ENCODE data around the gene STRN3. TPM values are rescaled to one million over a fixed set of nuclear protein-coding genes. Genes with fewer than 3 reads are reported as not detected.

Gene STRN3
- total RNA-seq, 1 experiment from 2014 or later: 44.2 TPM

- H3K4me3 ChIP-seq (ENCODE audit: low read depth, low read length, poor library complexity, severe bottlenecking): no peak overlapping the region
- peaks cover 35% of the 10 kb centered on the region for H3K36me3 ChIP-seq (ENCODE audit: insufficient read depth, low read length, poor library complexity, severe bottlenecking)
- DNase-seq (ENCODE audit: low spot score): no peak
- H3K27me3 ChIP-seq (replicated peaks; ENCODE audit: insufficient read depth, low read depth, low read length, poor library complexity): no peaks in the 10 kb centered on the region
- H3K9me3 ChIP-seq (ENCODE audit: low read depth, low read length, poor library complexity, severe bottlenecking): no peaks in the 10 kb centered on the region
- ChIA-PET POLR2A (ENCODE audit: low non-redundant PET) (no interaction called here), CTCF (no interaction called here)
- no peaks in the 10 kb centered on the region for H3K4me1 ChIP-seq (ENCODE audit: insufficient read depth, low read length, poor library complexity, severe bottlenecking)
- H3K27ac ChIP-seq (ENCODE audit: low read depth, low read length, poor library complexity, severe bottlenecking): no peak overlapping the region
- TSS peak; percentile 11 for BruUV-seq (replicated peaks)
- TF ChIP-seq CTCF (conservative IDR thresholded peaks at IDR 0.05; ENCODE audit: low read depth, low read length) (no peak), EZH2 (IDR thresholded peaks at IDR 0.05; ENCODE audit: borderline replicate concordance, low read depth, low read length, poor library complexity, severe bottlenecking) (no peak)
- intact Hi-C loops (cut with micrococcal nuclease; ENCODE audit: unreplicated experiment): no loop called here
Observed at GRCh38 chr14:30894923-30895515, 131.2 kb downstream of the STRN3 start.

- intact Hi-C loops (cut with micrococcal nuclease; ENCODE audit: unreplicated experiment): no loop called here
- Histone ChIP-seq H3K9me3 (ENCODE audit: low read depth, low read length, poor library complexity, severe bottlenecking) (no peaks in the 10 kb centered on the region), H3K36me3 (ENCODE audit: insufficient read depth, low read length, poor library complexity, severe bottlenecking) (peaks cover 40% of the 10 kb centered on the region), H3K27me3 (replicated peaks; ENCODE audit: insufficient read depth, low read depth, low read length, poor library complexity) (no peaks in the 10 kb centered on the region), H3K4me3 (ENCODE audit: low read depth, low read length, poor library complexity, severe bottlenecking) (no peak overlapping the region), H3K27ac (ENCODE audit: low read depth, low read length, poor library complexity, severe bottlenecking) (no peak overlapping the region), H3K4me1 (ENCODE audit: insufficient read depth, low read length, poor library complexity, severe bottlenecking) (no peaks in the 10 kb centered on the region)
- TF ChIP-seq EZH2 (IDR thresholded peaks at IDR 0.05; ENCODE audit: borderline replicate concordance, low read depth, low read length, poor library complexity, severe bottlenecking): no peak
- no peak for TF ChIP-seq CTCF (conservative IDR thresholded peaks at IDR 0.05; ENCODE audit: low read depth, low read length)
- no peak for DNase-seq (ENCODE audit: low spot score)
- CTCF ChIA-PET: no interaction called here
- POLR2A ChIA-PET (ENCODE audit: low non-redundant PET): no interaction called here
- no TSS peak for BruUV-seq (replicated peaks)
Observed at GRCh38 chr14:30893819-30894218, 132.4 kb downstream of the STRN3 start.

- BruUV-seq (replicated peaks): no TSS peak
- Histone ChIP-seq H3K9me3 (ENCODE audit: low read depth, low read length, poor library complexity, severe bottlenecking) (no peaks in the 10 kb centered on the region), H3K27me3 (replicated peaks; ENCODE audit: insufficient read depth, low read depth, low read length, poor library complexity) (no peaks in the 10 kb centered on the region), H3K27ac (ENCODE audit: low read depth, low read length, poor library complexity, severe bottlenecking) (no peak overlapping the region), H3K36me3 (ENCODE audit: insufficient read depth, low read length, poor library complexity, severe bottlenecking) (peaks cover 44% of the 10 kb centered on the region), H3K4me3 (ENCODE audit: low read depth, low read length, poor library complexity, severe bottlenecking) (no peak overlapping the region), H3K4me1 (ENCODE audit: insufficient read depth, low read length, poor library complexity, severe bottlenecking) (no peaks in the 10 kb centered on the region)
- intact Hi-C loops (cut with micrococcal nuclease; ENCODE audit: unreplicated experiment): loop anchor here (10.0 kb wide), 1 partner anchor 196 kb away; no protein-coding TSS in a partner anchor
- no peak for TF ChIP-seq CTCF (conservative IDR thresholded peaks at IDR 0.05; ENCODE audit: low read depth, low read length)
- no peak for TF ChIP-seq EZH2 (IDR thresholded peaks at IDR 0.05; ENCODE audit: borderline replicate concordance, low read depth, low read length, poor library complexity, severe bottlenecking)
- CTCF ChIA-PET: no interaction called here
- POLR2A ChIA-PET (ENCODE audit: low non-redundant PET): no interaction called here
- DNase-seq (ENCODE audit: low spot score): no peak
Observed at GRCh38 chr14:30889244-30889594, 137.0 kb downstream of the STRN3 start.
